H1 (cell line): Measurements from ENCODE around the gene KIF20A. TPM values are rescaled to one million over a fixed set of nuclear protein-coding genes. Genes with fewer than 3 reads are reported as not detected.

Experiments used
- EGR1 ChIP-seq: IDR thresholded peaks from 2 replicates; pipeline ENCODE4 v1.6.1; 2011; ENCODE audit warnings: low read depth, low read length, borderline replicate concordance
- SUZ12 ChIP-seq: fragments of 200-600 bp; sonication (generic); IDR thresholded peaks from 2 replicates; pipeline ENCODE4 v1.6.1; 2012; ENCODE audit warnings: mild to moderate bottlenecking, inconsistent platforms, low read length, moderate library complexity, mixed read lengths
- TCF12 ChIP-seq: IDR thresholded peaks from 2 replicates; pipeline ENCODE4 v1.6.1; 2011; ENCODE audit warnings: low read depth, mild to moderate bottlenecking, low read length
- polyA plus RNA-seq, 7 experiments: library from polyadenylated mRNA; depleted of rRNA in 3 of 7; stranded (reverse) in 5 of 7; unstranded in 2 of 7; fragments of >200 nt in 5 of 7; fragments of 200-250 nt in 2 of 7; gene quantifications; 1 replicate in 5 of 7; 2 replicates in 1 of 7; 4 replicates in 1 of 7; pipeline versions ENCODE4 v1.2.1 to v1.2.3, GENCODE V29; 2011 to 2013; ENCODE audit warnings: missing spikeins in 2 of 7, mixed read lengths in 2 of 7
- total RNA-seq: library from RNA; stranded (reverse); fragmentation: NEBNext Ultra II Directional; extraction: Animal tissue kit (Norgen Biotek cat#: 25700); gene quantifications from 2 replicates; pipeline ENCODE4 v1.2.1, GENCODE V29; 2021

KIF20A gene
- total and polyA plus RNA-seq, 2 of the 8 experiments (the other 6 are each of a cell fraction or from before 2014, with no cell fraction given) = 33.3 to 67.1 TPM

DNA sequence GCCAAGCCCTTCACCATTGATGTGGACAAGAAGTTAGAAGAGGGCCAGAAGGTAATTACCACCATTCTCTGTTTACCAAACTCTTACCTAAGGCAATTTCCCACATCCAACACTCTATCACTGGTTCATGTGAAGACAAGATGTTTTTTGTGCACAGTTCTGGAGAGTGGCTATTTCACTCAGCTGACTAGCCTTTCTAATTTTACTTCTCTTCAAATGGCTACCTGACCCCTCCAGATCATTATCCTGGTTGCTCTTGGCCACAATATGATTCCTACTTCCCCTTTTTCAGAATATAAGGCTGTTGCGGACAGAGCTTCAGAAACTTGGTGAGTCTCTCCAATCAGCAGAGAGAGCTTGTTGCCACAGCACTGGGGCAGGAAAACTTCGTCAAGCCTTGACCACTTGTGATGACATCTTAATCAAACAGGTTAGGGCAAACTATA lies 7.1 kb downstream of the KIF20A start (continued):
- no peak for TF ChIP-seq TCF12
- no peak for TF ChIP-seq SUZ12
- TF ChIP-seq EGR1 = no peak
